B cell (primary cell): ENCODE results near the gene RASSF8. TPM values are rescaled to one million over a fixed set of nuclear protein-coding genes. Genes with fewer than 3 reads are reported as not detected.

Experiments
- ATAC-seq: fragments of 200-7000 bp; cut with Tn5 transposase; one replicate; pipeline ENCODE4 v1.10.0; 2021; ENCODE audit warnings: low read depth, mild to moderate bottlenecking, moderate number of reproducible peaks, moderate library complexity
- CTCF ChIA-PET: fragments of 350-600 bp; sonication (Branson Sonifier 250); formaldehyde crosslinking; loops from one replicate; lab custom pipeline; 2021; ENCODE audit warnings: antibody characterized with exemption, inconsistent platforms; lab: Charles Lee
- POLR2A ChIA-PET: fragments of 350-600 bp; sonication (Branson Sonifier 250); formaldehyde crosslinking; loops from one replicate; lab custom pipeline; 2021; ENCODE audit warnings: antibody characterized with exemption; lab: Charles Lee
- DNase-seq: peaks from one replicate; pipeline ENCODE4 v3.0.0; 2013
- H2AFZ ChIP-seq: 2 replicates; pipeline ENCODE4 v1.6.1; 2012; ENCODE audit warnings: mild to moderate bottlenecking, low read depth, low read length; ENCODE audit not compliant: insufficient read depth, poor library complexity, severe bottlenecking
- H3K27ac ChIP-seq, 2 donors: 1 replicate in 1 of 2; 2 replicates in 1 of 2; pipeline ENCODE4 v1.5.1; 2012 to 2013; ENCODE audit warnings: low read length in 2 of 2, mild to moderate bottlenecking in 2 of 2, moderate library complexity in 1 of 2
- H3K27me3 ChIP-seq, 4 experiments: fragments of 200-600 bp in 1 of 4; sonication (generic) in 1 of 4; replicated peaks in 1 of 4; 1 replicate in 2 of 4; 2 replicates in 2 of 4; pipeline versions ENCODE4 v1.6.1 to v1.7.0; 2013 to 2016; ENCODE audit warnings: low read length in 3 of 4, mild to moderate bottlenecking in 2 of 4, mixed read lengths in 1 of 4, moderate library complexity in 1 of 4; ENCODE audit not compliant: insufficient read depth in 4 of 4, control insufficient read depth in 3 of 4; ENCODE audit errors: control extremely low read depth in 1 of 4
- H3K36me3 ChIP-seq, 2 experiments: replicated peaks in 1 of 2; 1 replicate in 1 of 2; 2 replicates in 1 of 2; pipeline versions ENCODE4 v1.6.1 to v1.7.1; 2013; ENCODE audit warnings: low read length in 1 of 2; ENCODE audit not compliant: insufficient read depth in 2 of 2, control insufficient read depth in 1 of 2; ENCODE audit errors: control extremely low read depth in 1 of 2, extremely low read depth in 1 of 2
- H3K4me1 ChIP-seq, 2 donors: fragments of 200-600 bp in 1 of 2; sonication (generic) in 1 of 2; 1 replicate in 1 of 2; 2 replicates in 1 of 2; pipeline versions ENCODE4 v1.5.1 to v1.6.1; 2013 to 2017; ENCODE audit warnings: low read length in 2 of 2; ENCODE audit not compliant: control insufficient read depth in 2 of 2, insufficient read depth in 2 of 2
- H3K4me2 ChIP-seq: replicated peaks from 2 replicates; pipeline ENCODE3; 2012; ENCODE audit warnings: mild to moderate bottlenecking, low read depth, low read length; ENCODE audit not compliant: poor library complexity, severe bottlenecking
- H3K4me3 ChIP-seq, 5 experiments: fragments of 200-600 bp in 1 of 5; sonication (generic) in 1 of 5; 1 replicate in 3 of 5; 2 replicates in 2 of 5; pipeline versions ENCODE4 v1.5.1 to v1.7.0; 2011 to 2016; ENCODE audit warnings: low read length in 4 of 5, mild to moderate bottlenecking in 4 of 5, low read depth in 2 of 5, control low read depth in 1 of 5, moderate library complexity in 1 of 5; ENCODE audit not compliant: insufficient read depth in 1 of 5; ENCODE audit errors: control extremely low read depth in 1 of 5, extremely low read depth in 1 of 5
- H3K79me2 ChIP-seq: fragments of 200-600 bp; sonication (generic); one replicate; pipeline ENCODE4 v1.6.0; 2016; ENCODE audit warnings: low read length; ENCODE audit not compliant: control insufficient read depth, insufficient read depth
- H3K9ac ChIP-seq: fragments of 200-600 bp; sonication (generic); 2 replicates; pipeline ENCODE4 v1.6.1; 2017; ENCODE audit warnings: mild to moderate bottlenecking, low read length, moderate library complexity
- H3K9me3 ChIP-seq, 3 donors: one replicate each; pipeline versions ENCODE4 v1.6.1 to v1.7.1; 2013; ENCODE audit warnings: low read length in 2 of 3; ENCODE audit not compliant: control insufficient read depth in 2 of 3, insufficient read depth in 1 of 3; ENCODE audit errors: control extremely low read depth in 1 of 3
- H4K20me1 ChIP-seq: 2 replicates; pipeline ENCODE4 v1.6.0; 2012; ENCODE audit warnings: mild to moderate bottlenecking, low read length; ENCODE audit not compliant: insufficient read depth, control insufficient read depth, poor library complexity, severe bottlenecking
- H3K27ac Mint-ChIP-seq: one replicate; pipeline ENCODE4 v1.8.0; 2021; ENCODE audit warnings: mixed read lengths
- H3K27me3 Mint-ChIP-seq: one replicate; pipeline ENCODE4 v1.8.0; 2021; ENCODE audit warnings: mixed read lengths
- H3K4me1 Mint-ChIP-seq: one replicate; pipeline ENCODE4 v1.8.0; 2021; ENCODE audit warnings: mixed read lengths
- H3K4me3 Mint-ChIP-seq: one replicate; pipeline ENCODE4 v1.8.0; 2021; ENCODE audit warnings: mixed read lengths
- H3K9me3 Mint-ChIP-seq: one replicate; pipeline ENCODE4 v1.8.0; 2022; ENCODE audit warnings: mixed read lengths; ENCODE audit not compliant: insufficient read depth
- EZH2 ChIP-seq: IDR thresholded peaks from 2 replicates; pipeline ENCODE4 v1.6.1; 2012; ENCODE audit warnings: borderline replicate concordance, low read depth, mild to moderate bottlenecking, moderate library complexity, low read length; ENCODE audit not compliant: insufficient read depth, poor library complexity, severe bottlenecking
- WGBS: methylation state at CpG from one replicate; pipeline ENCODE4 v1.1.5; 2013; ENCODE audit warnings: missing lambda C conversion rate; ENCODE audit not compliant: insufficient coverage; 5-methylcytosine and 5-hydroxymethylcytosine counted together
- intact Hi-C: fragments of 100-400 bp; cut with micrococcal nuclease; formaldehyde crosslinking; loops from one replicate; pipeline ENCODE4 v1.10.0; 2022
- polyA plus RNA-seq: library from polyadenylated mRNA; depleted of rRNA; stranded (reverse); fragments of >200 nt; gene quantifications from 2 replicates; pipeline ENCODE4 v1.2.3, GENCODE V29; 2012
- total RNA-seq, 2 donors: library from RNA; stranded (reverse); fragments of 120-200 nt in 1 of 2; gene quantifications; 1 replicate in 1 of 2; 2 replicates in 1 of 2; pipeline versions ENCODE4 v1.2.3 to v1.2.4, GENCODE V29; 2013 to 2022
- TF ChIP-seq, protein P1 (sequence below): fragments of 200-600 bp; IDR thresholded peaks from one replicate; pipeline ENCODE4 v1.8.0; 2022; ENCODE audit warnings: antibody characterized with exemption, mild to moderate bottlenecking

RASSF8 gene
- total and polyA plus RNA-seq, 2 donors (not counting 1 experiment from before 2014, with no cell fraction given) = 0.01 to 0.49 TPM

DNA sequence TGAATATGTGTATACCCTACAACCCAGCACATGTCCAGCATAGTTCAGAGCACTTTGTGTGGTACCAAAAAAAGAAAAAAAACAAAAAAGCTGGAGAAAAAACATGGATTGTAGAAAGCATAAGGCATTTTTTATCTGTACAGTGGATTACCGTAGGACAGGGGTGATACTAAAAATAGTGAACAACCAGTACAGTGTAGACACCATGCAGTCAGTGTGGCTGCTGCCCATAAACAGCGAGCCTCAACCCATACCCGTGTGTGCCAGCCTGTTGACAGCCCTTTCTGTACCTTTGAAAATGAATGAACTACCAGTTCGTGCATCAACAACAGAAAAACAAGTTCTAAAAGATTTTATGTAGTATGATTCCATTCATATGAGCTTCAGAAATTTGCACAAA is 25.1 kb downstream of the RASSF8 start:
- 69% methylated on average over 2 of the region's 4 CpGs for WGBS
- Histone ChIP-seq H3K9ac (no peak overlapping the region), H3K4me2 (no peak overlapping the region), H3K4me3 (no peak overlapping the region), H3K27me3 (peaks cover 0 to 6% (median under 1%) of the 10 kb centered on the region in 4 experiments), H3K79me2 (no peaks in the 10 kb centered on the region), H3K36me3 (no peaks in the 10 kb centered on the region), H3K27ac (no peak overlapping the region), H2AFZ (no peak overlapping the region), H4K20me1 (no peaks in the 10 kb centered on the region), H3K9me3 (no peaks in the 10 kb centered on the region), H3K4me1 (no peaks in the 10 kb centered on the region)
- no peak overlapping the region for H3K27ac Mint-ChIP-seq
- CTCF ChIA-PET = no interaction called here
- POLR2A ChIA-PET = no interaction called here
- no peak overlapping the region for H3K4me3 Mint-ChIP-seq
- no peak for TF ChIP-seq EZH2
- TF ChIP-seq, protein P1, sequence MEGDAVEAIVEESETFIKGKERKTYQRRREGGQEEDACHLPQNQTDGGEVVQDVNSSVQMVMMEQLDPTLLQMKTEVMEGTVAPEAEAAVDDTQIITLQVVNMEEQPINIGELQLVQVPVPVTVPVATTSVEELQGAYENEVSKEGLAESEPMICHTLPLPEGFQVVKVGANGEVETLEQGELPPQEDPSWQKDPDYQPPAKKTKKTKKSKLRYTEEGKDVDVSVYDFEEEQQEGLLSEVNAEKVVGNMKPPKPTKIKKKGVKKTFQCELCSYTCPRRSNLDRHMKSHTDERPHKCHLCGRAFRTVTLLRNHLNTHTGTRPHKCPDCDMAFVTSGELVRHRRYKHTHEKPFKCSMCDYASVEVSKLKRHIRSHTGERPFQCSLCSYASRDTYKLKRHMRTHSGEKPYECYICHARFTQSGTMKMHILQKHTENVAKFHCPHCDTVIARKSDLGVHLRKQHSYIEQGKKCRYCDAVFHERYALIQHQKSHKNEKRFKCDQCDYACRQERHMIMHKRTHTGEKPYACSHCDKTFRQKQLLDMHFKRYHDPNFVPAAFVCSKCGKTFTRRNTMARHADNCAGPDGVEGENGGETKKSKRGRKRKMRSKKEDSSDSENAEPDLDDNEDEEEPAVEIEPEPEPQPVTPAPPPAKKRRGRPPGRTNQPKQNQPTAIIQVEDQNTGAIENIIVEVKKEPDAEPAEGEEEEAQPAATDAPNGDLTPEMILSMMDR = no peak
- no peaks in the 10 kb centered on the region for H3K9me3 Mint-ChIP-seq
- no peak for ATAC-seq
- DNase-seq = no peak
- intact Hi-C loops = no loop called here
- H3K4me1 Mint-ChIP-seq = no peaks in the 10 kb centered on the region
- H3K27me3 Mint-ChIP-seq = peaks cover 15% of the 10 kb centered on the region

DNA sequence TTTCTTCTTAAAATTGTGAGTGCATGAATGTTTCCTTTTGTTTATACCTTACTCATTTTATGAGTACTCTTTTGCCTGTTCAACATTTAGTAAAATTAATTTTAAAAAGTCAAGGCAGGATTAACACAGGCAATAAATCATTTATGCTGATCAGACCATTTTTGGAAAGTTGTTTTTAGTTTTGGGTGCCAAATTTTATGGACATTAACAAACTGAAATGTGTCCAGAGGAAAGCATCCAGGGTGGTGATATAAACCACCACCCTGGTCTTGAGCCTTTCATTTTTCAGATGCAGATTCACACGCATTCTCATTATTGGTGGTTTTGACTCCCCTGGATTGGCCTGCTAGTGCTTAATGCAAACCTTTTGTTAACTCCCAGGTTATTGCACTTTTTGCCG is 26.3 kb downstream of the RASSF8 start:
- Histone ChIP-seq H3K36me3 (no peaks in the 10 kb centered on the region), H4K20me1 (no peaks in the 10 kb centered on the region), H3K9me3 (no peaks in the 10 kb centered on the region), H3K9ac (no peak overlapping the region), H2AFZ (no peak overlapping the region), H3K27ac (no peak overlapping the region), H3K4me1 (no peaks in the 10 kb centered on the region), H3K79me2 (no peaks in the 10 kb centered on the region), H3K27me3 (peaks cover 0 to 6% (median under 1%) of the 10 kb centered on the region in 4 experiments), H3K4me3 (no peak overlapping the region), H3K4me2 (no peak overlapping the region)
- no peak overlapping the region for H3K4me3 Mint-ChIP-seq
- no peak for TF ChIP-seq EZH2
- no peak overlapping the region for H3K27ac Mint-ChIP-seq
- DNase-seq (no peak), ATAC-seq (no peak)
- no peaks in the 10 kb centered on the region for H3K9me3 Mint-ChIP-seq
- H3K4me1 Mint-ChIP-seq = no peaks in the 10 kb centered on the region
- H3K27me3 Mint-ChIP-seq = peaks cover 7% of the 10 kb centered on the region
- intact Hi-C loops = no loop called here
- WGBS = 100% methylated on average over 1 of the region's 2 CpGs
- ChIA-PET POLR2A (no interaction called here), CTCF (no interaction called here)
